HS-27A (cell line): Measurements from ENCODE around the gene DHX29.
"Not testable (repeated sequence)": the region's sequence is repeated elsewhere in the genome, so short reads cannot be mapped to it uniquely, and the experiment has no call there.

Source experiments
- DNase-seq: peaks from one replicate; pipeline ENCODE4 v3.0.0-alpha.2; 2012; ENCODE audit warnings: low read depth, missing footprints

The DHX29 gene, protein sequence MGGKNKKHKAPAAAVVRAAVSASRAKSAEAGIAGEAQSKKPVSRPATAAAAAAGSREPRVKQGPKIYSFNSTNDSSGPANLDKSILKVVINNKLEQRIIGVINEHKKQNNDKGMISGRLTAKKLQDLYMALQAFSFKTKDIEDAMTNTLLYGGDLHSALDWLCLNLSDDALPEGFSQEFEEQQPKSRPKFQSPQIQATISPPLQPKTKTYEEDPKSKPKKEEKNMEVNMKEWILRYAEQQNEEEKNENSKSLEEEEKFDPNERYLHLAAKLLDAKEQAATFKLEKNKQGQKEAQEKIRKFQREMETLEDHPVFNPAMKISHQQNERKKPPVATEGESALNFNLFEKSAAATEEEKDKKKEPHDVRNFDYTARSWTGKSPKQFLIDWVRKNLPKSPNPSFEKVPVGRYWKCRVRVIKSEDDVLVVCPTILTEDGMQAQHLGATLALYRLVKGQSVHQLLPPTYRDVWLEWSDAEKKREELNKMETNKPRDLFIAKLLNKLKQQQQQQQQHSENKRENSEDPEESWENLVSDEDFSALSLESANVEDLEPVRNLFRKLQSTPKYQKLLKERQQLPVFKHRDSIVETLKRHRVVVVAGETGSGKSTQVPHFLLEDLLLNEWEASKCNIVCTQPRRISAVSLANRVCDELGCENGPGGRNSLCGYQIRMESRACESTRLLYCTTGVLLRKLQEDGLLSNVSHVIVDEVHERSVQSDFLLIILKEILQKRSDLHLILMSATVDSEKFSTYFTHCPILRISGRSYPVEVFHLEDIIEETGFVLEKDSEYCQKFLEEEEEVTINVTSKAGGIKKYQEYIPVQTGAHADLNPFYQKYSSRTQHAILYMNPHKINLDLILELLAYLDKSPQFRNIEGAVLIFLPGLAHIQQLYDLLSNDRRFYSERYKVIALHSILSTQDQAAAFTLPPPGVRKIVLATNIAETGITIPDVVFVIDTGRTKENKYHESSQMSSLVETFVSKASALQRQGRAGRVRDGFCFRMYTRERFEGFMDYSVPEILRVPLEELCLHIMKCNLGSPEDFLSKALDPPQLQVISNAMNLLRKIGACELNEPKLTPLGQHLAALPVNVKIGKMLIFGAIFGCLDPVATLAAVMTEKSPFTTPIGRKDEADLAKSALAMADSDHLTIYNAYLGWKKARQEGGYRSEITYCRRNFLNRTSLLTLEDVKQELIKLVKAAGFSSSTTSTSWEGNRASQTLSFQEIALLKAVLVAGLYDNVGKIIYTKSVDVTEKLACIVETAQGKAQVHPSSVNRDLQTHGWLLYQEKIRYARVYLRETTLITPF (N-terminal part only)

GRCh38 chr5:55307383-55308253 is at the start of gene DHX29, which contains the start of gene MTREX:
Gene DHX29, minus strand, starts transcription at chr5:55307694. Its CDS starts 121 bp downstream, at chr5:55307573.
Gene MTREX, plus strand, starts transcription at chr5:55307989. Its CDS starts 25 bp downstream, at chr5:55308014.
- peak; percentile 68 for DNase-seq

DNA sequence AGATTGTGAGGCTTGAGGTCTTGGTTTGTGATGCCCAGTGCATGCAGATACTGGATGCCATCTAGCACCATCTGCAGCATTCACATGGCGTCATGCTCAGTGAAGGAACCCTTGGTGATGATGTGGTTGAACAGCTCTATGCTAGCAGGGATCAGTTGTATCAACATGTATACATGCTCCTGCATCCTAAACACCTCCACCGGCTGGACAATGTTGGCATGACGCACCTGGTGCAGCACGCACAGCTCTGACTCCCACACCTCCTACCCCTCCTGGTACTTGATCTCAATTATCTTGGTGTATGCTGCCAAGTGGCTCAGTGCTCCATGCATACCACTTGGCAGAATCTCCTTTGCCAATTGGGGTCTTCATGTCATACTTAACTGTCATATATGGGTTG is 49.4 kb upstream of the DHX29 start:
- no peak for DNase-seq

DNA sequence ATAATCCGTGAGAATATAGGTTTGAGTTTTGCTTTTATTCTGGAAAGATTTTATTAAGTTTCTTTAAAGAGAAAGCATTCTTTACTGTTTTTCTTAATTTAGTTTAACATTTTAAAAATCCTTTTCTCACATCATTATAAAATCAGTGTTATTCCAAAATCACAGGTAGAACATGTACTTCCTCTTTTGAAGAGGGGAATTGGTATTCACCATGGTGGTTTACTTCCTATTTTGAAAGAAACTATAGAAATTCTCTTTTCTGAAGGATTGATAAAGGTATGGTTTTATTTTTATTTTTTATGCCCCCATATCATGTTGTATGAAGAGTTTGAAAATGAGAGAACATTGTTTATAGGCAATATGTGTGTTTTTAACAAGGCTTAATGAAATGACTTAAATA is 43.3 kb upstream of the DHX29 start:
- no peak for DNase-seq

DNA sequence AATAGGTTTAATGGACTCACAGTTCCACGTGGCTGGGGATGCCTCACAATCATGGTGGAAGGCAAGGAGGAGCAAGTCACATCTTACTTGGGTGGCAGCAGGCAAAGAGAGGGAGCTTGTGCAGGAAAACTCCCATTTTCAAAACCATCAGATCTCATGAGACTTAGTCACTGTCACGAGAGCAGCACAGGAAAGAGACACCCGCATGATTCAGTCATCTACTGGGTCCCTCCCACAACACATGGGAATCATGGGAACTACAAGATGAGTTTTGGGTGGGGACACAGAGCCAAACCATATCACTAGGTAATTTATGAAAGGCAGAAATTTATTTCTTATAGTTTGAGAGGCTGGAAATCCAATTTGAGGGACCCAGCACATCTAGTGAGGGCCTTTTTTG is 40.3 kb upstream of the DHX29 start:
- no peak for DNase-seq

DNA sequence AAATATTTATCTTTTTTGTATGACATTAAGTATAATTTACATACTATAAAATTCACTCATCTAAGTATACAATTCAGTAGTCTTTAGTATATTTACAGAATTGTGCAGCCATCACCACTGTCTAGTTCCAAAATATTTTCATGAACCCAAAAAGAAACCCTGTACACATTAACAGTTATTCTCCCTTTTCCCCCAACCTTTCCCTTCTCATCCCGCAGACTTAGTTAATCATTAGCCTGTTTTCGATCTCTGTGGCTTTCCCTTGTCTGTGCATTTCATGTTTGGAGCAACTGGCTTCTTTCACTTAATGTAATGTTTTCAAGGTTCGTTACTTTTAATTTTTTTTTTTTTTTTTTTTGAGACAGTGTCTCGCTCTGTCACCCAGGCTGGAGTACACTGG is 37.8 kb upstream of the DHX29 start:
- no peak for DNase-seq

DNA sequence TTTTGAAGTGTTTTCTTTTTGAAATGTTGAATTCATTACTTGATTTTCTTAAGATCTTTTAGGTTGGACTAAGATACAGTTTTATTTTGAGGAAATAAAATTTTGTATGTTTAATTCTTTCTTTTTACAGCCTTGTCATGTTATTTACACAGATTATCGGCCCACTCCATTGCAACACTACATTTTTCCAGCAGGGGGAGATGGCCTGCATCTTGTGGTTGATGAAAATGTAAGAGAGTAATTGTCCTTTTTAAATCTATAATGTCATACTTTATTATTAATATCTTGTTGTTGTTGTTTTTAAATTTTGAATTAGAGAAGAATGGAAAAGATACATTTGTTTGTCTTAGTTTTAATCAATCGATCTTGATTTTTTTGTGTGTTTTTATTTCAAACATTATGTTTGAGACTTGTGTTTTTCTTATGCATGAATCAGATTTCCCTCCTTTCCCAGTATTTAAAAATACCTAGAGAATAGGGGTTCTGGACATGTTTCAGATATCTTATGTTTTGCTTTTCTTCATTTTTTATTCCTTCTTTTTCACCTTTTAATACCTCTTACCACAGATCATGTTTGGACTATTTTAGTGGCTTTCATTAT is 37.0 kb upstream of the DHX29 start:
- DNase-seq = no peak

GRCh38 chr5:55343609-55344008 is 36.1 kb upstream of the DHX29 start:
- DNase-seq = no peak

DNA sequence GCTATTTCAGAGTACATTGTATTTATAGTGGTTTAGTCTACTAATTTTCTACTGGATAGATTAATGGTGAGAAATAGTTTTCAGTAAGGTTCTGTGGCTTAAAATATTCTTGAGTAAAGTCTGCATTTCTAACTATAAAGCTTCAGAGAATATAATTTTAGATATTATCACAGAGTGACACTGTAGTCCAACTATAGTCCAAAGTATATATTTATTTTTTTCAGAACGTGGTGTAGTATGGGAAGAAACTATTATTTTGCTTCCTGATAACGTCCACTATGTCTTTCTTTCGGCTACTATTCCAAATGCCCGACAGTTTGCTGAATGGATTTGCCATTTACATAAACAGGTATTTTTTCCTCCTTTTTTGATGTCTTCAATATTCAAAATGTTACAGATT is 35.6 kb upstream of the DHX29 start:
- DNase-seq = no peak

DNA sequence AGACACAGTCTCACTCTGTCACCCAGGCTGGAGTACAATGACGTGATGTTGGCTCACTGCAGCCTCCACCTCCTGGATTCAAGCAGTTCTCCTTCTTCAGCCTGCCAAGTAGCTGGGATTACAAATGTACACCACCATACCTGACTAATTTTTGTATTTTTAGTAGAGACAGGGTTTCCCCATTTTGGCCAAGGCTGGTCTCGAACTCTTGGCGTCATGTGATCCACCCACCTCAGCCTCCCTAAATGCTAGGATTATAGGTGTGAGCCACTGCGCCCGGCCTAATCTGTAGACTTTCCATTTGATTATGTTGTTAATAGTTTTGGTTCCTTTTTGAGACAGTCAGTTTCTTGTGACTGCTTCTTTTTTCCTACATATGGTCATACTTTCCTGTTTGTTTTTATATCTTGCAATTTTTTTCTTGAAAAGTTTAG is 31.3 kb upstream of the DHX29 start:
- no peak for DNase-seq

- no peak for DNase-seq
Measured at GRCh38 chr5:55338092-55338613, 30.7 kb upstream of the DHX29 start.

- no peak for DNase-seq
Measured at GRCh38 chr5:55333811-55334210, 26.3 kb upstream of the DHX29 start.

- DNase-seq = no peak
Measured at GRCh38 chr5:55333017-55333416, 25.5 kb upstream of the DHX29 start.

GRCh38 chr5:55331321-55331720 is 23.8 kb upstream of the DHX29 start:
- no peak for DNase-seq

- DNase-seq = no peak
Measured at GRCh38 chr5:55327281-55327680, 19.8 kb upstream of the DHX29 start.

- no peak for DNase-seq
Measured at GRCh38 chr5:55325621-55326020, 18.1 kb upstream of the DHX29 start.

GRCh38 chr5:55324815-55325418 is 17.4 kb upstream of the DHX29 start:
- DNase-seq = no peak

DNA sequence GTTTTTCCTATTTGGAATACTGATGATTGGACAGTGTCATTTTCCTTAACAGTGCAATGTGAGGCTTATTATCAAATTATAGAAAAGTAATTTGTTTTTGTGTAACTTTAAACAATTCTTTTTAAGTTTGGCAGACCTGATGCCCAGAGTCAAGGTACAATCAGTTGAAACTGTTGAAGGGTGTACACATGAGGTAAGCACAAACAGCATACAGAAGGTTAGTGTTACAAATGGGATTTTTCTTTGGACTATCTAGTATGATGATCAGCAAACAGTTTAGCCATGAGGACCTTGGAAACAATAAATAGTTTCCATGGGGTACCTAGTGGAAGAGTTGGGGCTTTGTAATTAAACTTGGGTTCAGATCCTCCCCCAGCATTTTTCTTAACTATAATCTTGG is 16.5 kb upstream of the DHX29 start:
- DNase-seq = no peak

GRCh38 chr5:55320571-55320970 is 13.1 kb upstream of the DHX29 start:
- no peak for DNase-seq

- no peak for DNase-seq
Measured at GRCh38 chr5:55319491-55319890, 12.0 kb upstream of the DHX29 start.

- DNase-seq = not testable (repeated sequence)
Measured at GRCh38 chr5:55318237-55318636, 10.7 kb upstream of the DHX29 start.
